GM19240 (cell line): ENCODE data around the gene GCAT.

ENCODE experiments used
- DNase-seq: peaks from one replicate; pipeline ENCODE4 v3.0.0; 2011; ENCODE audit warnings: low spot score; ENCODE audit not compliant: insufficient read length

The GCAT gene

DNA sequence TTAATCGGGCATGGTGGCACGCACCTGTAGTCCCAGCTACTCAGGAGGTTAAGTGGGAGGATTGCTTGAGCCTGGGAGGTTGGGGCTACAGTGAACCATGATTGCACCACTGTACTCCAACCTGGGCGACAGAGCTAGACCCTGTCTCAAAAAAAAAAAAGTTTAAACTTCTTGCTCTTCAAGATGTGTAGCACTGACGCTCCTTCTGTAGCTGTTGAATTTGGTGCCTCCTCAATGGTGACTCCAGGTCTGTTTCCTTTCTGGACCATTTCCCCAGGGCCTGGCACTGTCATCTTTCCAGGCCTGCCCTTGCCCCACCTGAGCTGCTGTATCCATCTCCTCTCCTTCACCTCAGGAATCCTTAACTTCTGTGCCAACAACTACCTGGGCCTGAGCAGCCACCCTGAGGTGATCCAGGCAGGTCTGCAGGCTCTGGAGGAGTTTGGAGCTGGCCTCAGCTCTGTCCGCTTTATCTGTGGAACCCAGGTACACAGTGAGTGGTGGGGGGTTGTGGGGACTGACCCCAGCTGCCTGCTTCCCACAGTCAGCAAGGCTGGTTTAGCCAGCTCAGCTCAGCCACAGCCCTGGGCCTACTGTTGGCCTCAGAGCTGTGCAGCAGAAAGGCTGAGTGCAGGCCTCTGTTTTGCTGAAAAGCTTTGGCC, 2.1 kb downstream of the GCAT start:
- no peak for DNase-seq

DNA sequence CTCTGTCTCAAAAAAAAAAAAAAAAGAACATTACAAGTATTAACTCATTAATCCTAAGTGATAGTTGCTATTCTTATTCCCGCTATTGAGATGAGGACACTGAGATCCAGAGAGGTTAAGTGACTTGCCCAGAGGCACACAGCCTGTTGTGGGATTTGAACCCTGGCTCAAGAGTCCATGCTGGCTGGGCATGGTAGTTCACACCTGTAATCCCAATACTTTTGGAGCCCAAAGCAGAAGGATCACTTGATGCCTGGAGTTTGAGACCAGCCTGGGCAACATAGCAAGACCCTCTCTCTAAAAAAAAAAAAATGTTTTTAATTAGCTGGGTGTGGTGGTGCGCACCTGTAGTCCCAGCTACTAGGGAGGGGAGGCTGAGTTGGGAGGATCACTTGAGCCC, 4.1 kb downstream of the GCAT start:
- no peak for DNase-seq

DNA sequence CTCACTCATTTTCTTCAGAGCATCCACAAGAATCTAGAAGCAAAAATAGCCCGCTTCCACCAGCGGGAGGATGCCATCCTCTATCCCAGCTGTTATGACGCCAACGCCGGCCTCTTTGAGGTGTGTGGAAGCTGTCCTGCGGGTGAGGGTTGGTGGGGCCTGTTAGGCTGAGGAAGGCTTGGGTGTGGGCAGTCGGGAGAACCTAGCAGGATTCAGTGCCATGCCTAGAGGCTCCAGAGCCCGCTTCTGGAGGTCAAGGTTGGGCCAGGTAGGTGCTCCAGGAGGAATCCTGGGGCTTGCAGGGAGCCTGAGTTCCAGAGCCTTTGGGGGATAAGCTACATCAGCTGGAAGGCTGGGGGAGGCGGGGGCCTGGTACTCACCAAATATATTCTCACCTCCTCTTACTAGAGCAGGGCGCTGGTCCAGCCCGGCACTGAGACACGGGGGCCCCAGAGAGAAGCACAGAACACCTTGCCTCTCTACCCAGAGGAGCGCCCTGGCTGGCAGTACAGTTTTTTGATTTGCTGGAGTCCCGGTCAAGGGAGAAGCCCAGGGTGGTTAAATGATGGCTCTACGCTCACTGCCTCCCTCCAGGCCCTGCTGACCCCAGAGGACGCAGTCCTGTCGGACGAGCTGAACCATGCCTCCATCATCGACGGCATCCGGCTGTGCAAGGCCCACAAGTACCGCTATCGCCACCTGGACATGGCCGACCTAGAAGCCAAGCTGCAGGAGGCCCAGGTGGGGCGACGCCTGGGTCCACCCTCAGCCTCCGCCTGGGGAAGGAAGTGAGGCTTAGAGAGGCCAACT, 5.3 kb downstream of the GCAT start:
- DNase-seq, result no peak

DNA sequence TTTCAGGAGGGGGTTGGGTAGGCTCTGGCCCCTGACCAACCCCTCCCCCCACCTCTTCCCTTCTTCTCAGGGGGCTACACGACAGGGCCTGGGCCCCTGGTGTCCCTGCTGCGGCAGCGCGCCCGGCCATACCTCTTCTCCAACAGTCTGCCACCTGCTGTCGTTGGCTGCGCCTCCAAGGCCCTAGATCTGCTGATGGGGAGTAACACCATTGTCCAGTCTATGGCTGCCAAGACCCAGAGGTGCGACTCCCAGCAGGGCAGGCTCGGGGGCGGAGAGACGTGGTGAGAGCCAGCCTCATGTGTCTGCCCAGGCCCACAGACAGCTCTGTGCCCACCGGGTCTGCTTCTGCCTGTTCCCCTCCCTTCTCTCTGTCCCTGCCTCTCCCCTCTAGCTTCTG, 7.9 kb downstream of the GCAT start:
- no peak for DNase-seq

DNA sequence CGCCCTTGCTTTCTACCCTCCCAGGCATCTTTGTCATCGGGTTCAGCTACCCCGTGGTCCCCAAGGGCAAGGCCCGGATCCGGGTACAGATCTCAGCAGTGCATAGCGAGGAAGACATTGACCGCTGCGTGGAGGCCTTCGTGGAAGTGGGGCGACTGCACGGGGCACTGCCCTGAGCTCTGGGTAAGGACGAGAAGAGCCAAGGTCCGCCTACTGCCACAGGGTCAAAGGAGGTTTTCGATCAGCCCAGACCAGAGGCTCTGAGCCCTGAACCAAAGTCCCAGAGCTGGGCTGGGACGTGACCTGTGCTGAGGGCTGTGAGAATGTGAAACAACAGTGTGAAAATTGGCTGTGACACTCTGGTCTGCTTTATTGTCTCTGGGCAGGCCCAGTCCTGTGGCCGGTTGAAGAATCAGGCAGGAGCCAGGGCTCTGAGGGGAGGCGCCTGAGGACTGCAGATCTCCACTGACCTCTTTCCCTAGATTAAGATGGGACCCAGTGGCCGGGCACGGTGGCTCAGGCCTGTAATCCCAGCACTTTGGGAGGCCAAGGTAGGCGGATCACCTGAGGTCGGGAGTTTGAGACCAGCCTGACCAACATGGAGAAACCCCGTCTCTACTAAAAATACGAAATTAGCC, 8.9 kb downstream of the GCAT start:
- DNase-seq, result no peak

DNA sequence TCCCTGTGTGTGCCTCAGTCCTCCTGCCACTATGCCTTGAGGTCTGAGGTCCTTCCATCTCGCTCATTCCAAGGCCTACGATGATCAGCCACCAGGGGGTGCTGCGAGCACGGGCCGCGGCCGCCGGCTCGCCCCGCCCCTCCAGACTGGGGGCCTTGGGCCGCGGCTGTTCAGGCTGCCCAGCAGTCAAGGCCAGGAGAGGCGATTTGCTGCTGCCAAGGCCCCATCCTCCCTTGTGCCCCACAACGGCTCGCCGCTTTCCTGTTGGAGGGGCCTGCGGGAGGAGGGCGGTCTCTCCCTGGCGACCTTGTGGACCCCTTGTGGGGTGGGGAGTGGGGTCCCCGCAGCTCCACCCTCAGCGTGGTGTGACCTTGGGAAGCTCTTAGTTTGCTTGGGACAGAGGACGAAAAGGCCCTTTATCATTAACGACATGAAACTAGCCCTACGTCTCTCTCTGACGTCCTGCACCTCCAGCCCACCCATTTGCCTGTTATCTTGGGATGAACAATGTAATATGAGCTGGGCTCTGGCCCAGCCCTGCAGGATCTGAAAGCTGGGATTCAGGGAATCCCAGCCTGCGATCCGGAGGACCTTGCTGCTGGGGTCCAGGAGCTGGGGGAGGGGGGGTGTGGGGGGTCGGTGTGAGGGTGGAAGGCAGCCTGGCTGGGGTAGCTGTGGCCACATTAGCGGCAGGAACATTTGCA, 10.1 kb downstream of the GCAT start:
- peak; percentile 88 for DNase-seq

DNA sequence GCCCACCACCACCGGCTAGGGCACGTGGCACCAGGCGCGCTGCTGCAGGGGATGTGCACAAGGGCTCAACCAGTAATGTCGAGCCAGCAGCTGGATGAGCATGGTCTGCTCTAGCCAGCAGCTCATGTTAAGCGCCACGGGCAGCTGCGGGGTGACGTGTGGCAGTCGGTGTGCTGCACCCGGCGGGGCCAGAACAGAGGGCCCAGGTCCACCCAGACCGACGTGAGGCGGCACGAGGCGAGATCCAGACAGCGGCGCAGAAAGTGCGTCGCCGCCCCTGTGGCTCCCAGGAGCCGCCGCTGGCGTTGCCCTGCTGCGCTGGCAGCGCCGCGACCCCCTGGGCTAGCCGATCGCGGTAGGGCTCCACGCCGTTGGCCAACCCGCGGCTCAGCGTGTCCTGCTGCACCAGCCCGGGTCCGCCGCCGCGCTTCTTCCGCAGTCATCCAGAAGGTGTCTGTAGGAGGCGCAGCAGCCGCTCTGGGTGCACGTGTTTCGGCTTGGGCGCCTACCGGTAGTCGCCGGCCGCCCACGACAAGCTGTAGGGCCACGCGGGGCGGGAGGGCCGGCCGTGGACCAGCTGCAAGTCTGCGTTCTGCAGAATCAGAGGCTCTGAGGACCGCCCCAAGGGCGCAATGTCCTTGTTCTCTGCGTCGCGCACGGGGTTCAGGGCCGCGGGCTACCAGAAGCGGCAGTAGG, 10.8 kb downstream of the GCAT start:
- DNase-seq, result no peak

DNA sequence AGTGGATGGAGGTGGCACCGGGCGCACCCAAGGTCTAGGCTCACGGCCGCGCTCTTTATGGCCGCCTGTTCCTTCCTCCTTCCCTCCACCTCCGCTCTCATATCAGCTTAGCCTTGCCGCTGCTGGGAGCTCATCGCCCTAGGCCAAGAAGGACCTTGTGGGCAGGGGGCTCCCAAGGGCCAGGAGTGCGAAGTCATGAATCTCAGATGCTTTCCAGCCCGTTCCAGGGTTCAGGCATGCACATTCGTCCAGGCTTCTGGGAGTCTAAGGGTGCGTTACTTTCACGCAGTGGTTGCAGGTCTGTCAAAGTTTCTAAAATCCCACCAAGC, 11.3 kb downstream of the GCAT start:
- no peak for DNase-seq

DNA sequence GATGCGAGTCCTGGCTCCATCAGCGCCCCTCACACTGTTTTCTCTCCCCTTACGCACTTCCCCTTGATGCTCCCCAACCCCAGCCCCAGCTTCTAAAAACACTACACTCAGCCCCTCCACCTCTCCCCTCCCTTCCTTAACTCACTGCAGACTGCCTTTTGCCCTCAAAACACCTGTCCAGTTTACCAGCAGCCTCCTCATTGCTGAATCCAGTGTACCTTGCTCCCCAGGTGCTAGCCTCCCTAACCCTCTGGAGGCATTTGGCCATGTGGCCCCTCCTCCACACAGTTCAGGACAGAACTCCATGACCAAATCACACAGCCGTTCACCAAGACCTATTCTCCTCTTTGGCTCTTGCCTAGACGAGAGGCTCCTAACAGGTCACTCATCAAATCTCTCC, 12.6 kb downstream of the GCAT start:
- no peak for DNase-seq

DNA sequence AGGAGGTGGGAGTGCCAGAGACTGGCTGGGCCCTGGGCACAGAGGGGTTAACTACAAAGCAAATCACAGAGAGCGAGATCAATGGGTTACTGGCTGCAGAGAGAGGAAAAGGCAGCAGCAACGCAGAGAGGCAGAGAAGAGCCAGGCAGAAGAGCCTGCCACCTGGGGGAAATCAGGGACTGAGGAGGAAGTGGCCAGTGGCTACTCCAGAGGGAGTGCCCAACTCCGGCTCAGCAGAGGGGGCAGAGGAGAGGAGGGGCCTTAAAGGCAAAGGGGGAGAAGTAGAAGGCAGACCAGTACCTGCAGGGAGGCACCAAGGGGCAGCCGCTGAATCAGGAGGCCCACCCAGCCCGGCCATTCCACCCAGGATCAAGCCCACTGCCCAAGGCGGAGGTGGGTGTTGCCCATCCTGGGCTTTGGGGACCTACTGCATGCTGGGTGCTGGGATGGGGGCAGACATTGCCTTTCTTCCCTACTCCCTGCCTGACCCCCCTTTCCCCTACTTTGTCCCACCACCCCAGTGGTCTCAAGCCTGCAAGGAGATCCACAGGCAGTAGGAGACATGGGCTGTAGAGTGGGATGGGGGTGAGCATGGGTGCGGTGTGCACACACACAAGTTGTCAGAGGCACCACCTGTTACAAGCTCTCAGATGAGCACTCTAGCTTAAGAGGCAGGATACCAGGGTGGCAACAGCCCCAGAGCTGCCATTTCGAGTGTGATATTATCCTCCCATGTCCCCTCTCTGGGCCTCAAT, 14.5 kb downstream of the GCAT start:
- no peak for DNase-seq

DNA sequence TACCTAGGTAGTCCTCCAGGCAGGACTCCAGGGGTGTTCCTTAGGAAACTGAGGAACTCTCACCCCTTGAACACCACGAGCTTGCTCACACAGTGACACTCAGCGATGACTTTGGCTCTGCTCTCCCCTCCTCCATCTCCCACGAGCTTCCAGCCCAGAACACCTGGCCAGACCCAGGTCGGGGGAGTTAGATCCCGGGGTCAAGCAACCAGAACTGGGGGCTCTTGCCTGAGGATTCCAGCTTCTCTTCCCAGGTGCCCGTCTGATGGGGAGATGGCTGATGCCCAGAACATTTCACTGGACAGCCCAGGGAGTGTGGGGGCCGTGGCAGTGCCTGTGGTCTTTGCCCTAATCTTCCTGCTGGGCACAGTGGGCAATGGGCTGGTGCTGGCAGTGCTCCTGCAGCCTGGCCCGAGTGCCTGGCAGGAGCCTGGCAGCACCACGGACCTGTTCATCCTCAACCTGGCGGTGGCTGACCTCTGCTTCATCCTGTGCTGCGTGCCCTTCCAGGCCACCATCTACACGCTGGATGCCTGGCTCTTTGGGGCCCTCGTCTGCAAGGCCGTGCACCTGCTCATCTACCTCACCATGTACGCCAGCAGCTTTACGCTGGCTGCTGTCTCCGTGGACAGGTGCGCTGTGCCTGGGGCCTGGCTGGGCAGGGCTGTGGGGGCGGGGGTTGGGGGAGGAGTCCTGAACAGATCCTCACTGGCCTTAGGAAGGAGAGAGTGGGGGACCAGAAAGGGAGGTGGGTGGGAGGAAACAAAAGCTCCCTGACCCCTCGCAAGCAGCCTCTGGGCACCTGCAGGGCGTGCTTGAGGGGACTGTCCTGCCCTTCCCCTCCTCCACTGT, 15.6 kb downstream of the GCAT start, which contains the start of gene GALR3:
Gene GALR3, plus strand, starts transcription at position 249 of the 852 bp plus-strand sequence. Its CDS starts 25 bp downstream, at position 274.
- no peak for DNase-seq

DNA sequence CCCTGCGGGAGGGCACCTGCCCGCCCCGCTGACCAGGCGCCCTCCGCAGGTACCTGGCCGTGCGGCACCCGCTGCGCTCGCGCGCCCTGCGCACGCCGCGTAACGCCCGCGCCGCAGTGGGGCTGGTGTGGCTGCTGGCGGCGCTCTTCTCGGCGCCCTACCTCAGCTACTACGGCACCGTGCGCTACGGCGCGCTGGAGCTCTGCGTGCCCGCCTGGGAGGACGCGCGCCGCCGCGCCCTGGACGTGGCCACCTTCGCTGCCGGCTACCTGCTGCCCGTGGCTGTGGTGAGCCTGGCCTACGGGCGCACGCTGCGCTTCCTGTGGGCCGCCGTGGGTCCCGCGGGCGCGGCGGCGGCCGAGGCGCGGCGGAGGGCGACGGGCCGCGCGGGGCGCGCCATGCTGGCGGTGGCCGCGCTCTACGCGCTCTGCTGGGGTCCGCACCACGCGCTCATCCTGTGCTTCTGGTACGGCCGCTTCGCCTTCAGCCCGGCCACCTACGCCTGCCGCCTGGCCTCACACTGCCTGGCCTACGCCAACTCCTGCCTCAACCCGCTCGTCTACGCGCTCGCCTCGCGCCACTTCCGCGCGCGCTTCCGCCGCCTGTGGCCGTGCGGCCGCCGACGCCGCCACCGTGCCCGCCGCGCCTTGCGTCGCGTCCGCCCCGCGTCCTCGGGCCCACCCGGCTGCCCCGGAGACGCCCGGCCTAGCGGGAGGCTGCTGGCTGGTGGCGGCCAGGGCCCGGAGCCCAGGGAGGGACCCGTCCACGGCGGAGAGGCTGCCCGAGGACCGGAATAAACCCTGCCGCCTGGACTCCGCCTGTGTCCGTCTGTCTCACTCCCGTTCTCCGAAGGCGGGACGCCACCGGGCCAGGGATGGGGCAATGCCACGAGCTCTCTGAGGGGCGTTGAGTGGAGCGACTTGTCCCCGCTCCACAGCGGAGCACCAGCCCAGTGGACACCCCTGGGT, 17.2 kb downstream of the GCAT start:
- no peak for DNase-seq

DNA sequence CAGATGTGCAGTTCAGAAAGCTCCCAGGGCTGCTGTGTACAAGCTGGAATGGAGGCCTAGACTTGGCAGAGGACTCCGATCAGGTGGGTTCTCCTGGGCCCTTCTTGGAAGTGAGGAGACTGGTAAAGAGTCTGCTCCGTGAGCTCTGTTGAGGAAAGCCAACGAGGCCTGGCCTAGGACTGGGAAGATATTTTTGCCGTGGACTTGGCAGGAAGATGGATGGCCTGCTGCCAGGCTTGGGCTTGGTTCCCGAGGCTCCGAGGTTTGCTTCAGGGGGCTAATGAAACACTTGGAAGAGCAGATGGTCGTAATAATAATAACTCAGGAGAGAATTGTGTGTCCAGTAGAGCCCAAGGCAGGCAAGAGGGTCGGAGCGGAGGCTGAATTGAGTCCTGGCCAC, 19.3 kb downstream of the GCAT start:
- no peak for DNase-seq

DNA sequence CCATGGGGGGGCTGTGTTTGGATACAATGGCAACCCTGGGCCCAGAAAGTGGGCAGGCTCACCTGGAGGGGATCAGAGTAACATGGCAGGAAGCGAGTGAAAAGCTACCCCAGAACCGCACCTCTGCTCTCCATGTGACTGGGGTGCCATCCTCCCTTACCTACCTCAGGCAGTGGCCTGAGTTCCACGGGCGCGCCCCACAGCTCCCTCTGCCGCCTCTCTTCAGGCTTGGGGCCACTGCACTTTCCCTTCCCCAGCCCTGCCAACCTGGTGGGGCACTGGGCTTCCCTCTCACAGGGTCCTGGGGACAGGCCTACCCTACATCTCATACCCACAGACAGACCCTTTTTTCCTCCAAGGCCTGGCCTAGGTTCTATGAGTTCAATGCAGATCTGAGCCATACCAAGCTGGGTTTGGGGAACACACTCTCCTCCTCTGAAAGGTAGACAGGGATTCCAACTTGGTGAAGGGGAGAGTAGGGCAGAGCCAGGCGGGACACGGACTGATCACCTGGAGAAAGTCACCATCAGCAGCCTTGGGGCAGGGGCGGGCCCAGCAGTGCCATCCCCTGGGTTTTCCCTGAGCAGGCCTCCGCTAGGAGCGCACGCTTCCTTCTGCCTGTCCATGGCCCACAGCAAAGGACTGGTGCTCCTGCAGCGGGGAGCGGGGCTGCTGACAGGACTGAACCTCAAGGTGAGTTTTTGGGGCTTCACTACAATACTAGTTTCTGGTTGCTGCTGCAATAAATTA, 22.5 kb downstream of the GCAT start:
- DNase-seq, result no peak

DNA sequence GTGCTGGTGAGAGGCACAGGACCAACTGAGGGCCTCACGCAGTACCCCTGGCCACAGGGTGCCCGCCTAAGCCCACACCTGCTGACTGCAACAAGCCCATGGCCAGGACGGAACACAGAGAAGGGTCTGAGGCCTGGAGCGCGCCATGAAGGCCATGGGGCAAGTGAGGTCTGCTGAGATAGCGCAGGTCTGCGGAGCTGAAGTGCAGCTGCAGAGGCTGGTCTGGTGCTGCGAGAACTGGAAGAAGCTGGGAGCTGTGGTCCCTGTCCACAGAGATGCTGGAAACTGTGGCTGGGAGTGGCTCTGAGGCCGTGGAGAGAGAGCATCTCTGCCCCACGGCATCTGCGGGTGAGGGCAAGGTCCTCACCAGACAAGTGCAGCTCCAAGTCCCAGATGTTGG, 23.7 kb downstream of the GCAT start:
- no peak for DNase-seq

DNA sequence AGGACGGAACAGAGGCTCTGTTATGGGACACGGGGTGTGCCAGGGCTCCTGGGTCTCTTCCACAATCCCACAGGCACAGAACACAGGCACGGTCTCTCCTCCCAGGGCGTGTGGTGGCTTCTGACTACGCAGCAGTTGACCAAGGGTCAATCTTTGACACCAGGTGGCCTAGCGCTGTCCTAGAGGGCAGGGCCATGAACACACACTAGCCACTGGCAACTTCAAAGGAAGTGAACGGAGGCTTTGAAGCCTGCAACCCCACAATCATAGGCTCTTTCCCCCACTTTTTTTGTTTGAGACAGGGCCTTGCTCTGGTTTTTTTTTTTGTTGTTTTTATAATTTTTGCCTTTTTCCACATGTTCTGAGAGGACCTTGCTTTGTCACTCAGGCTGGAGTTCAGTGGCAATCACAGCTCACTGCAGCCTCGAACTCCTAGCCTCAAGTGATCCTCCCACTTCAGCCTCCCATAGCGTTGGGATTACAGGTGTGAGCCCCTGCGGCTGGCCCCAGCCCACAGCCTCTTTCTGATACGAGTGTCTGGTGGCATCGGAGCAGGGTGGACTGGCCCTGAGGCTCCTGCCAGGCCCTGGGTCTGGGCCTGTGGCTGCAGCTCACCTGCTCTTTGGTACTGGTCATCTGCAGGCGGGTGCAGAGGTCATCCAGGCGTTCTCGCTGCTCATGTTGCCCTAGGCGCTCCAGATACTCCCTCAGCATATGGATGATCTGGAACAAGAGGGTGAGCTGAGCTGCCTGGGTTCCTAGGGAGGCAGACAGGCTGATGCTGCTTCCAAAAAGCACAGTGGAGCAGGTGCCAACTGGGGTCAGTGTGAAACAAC, 24.5 kb downstream of the GCAT start:
- DNase-seq, result no peak
